ENCODE results near the gene CNOT1. TPM values are rescaled to one million over a fixed set of nuclear protein-coding genes. Genes with fewer than 3 reads are reported as not detected.

Gene CNOT1
- total RNA-seq, 2 donors from 2014 or later = 300 to 360 TPM

- DNase-seq (ENCODE audit: low spot score in 2 of 2) (no peak), ATAC-seq (no peak)
- Mint-ChIP-seq H3K36me3 (no peaks in the 10 kb centered on the region), H3K27ac (no peak overlapping the region), H3K9me3 (no peaks in the 10 kb centered on the region)
Measured at GRCh38 chr16:58503863-58504688, 125.5 kb downstream of the CNOT1 start.

GRCh38 chr16:58503166-58503862 lies 126.3 kb downstream of the CNOT1 start:
- no peaks in the 10 kb centered on the region for H3K36me3 Mint-ChIP-seq
- H3K9me3 Mint-ChIP-seq = no peaks in the 10 kb centered on the region
- no peak for ATAC-seq
- no peak overlapping the region for H3K27ac Mint-ChIP-seq
- no peak for DNase-seq (ENCODE audit: low spot score in 2 of 2)

- ATAC-seq = no peak
- no peaks in the 10 kb centered on the region for H3K36me3 Mint-ChIP-seq
Measured at GRCh38 chr16:58502217-58502921, 127.3 kb downstream of the CNOT1 start.

GRCh38 chr16:58501242-58502131 lies 128.1 kb downstream of the CNOT1 start:
- Mint-ChIP-seq H3K27ac (peak overlapping the region; percentile 80 to 90), H3K36me3 (no peaks in the 10 kb centered on the region), H3K9me3 (no peaks in the 10 kb centered on the region)
- DNase-seq (ENCODE audit: low spot score in 2 of 2) = peak; percentile 55 to 60
- ATAC-seq = peak; percentile 67 to 80

More at GRCh38 chr16:58502217-58502921, 127.3 kb downstream of the CNOT1 start:
- H3K27ac Mint-ChIP-seq = no peak overlapping the region
- DNase-seq (ENCODE audit: low spot score in 2 of 2) = no peak
- no peaks in the 10 kb centered on the region for H3K9me3 Mint-ChIP-seq

- Mint-ChIP-seq H3K27ac (peak overlapping the region in 1 of 2 donors; percentile 80), H3K9me3 (no peaks in the 10 kb centered on the region), H3K36me3 (no peaks in the 10 kb centered on the region)
- peak; percentile 28 to 56 for DNase-seq (ENCODE audit: low spot score in 2 of 2)
- peak; percentile 27 to 66 for ATAC-seq
Measured at GRCh38 chr16:58500430-58501241, 129.0 kb downstream of the CNOT1 start.

GRCh38 chr16:58499615-58500351 lies 129.8 kb downstream of the CNOT1 start, which contains the start of gene NDRG4:
NDRG4 (plus strand) TSS chr16:58500143; CDS start chr16:58500249, 106 bp downstream.
- Mint-ChIP-seq H3K27ac (peak within 1 kb of the TSS in 1 of 2 donors; percentile 80), H3K36me3 (no peaks in the 10 kb centered on the region), H3K9me3 (no peaks in the 10 kb centered on the region)
- ATAC-seq = peak; percentile 25 to 73
- peak; percentile 56 to 64 for DNase-seq (ENCODE audit: low spot score in 2 of 2)

GRCh38 chr16:58499092-58499511 lies 130.5 kb downstream of the CNOT1 start:
- no peak for ATAC-seq
- Mint-ChIP-seq H3K9me3 (no peaks in the 10 kb centered on the region), H3K36me3 (no peaks in the 10 kb centered on the region), H3K27ac (no peak overlapping the region)
- DNase-seq (ENCODE audit: low spot score in 2 of 2) = peak in 1 of 2 donors; percentile 52

GRCh38 chr16:58498341-58499091 lies 131.1 kb downstream of the CNOT1 start:
- peak in 1 of 2 donors; percentile 49 for DNase-seq (ENCODE audit: low spot score in 2 of 2)
- ATAC-seq = no peak
- Mint-ChIP-seq H3K36me3 (no peaks in the 10 kb centered on the region), H3K27ac (no peak overlapping the region), H3K9me3 (no peaks in the 10 kb centered on the region)

- no peaks in the 10 kb centered on the region for H3K36me3 Mint-ChIP-seq
- H3K9me3 Mint-ChIP-seq = no peaks in the 10 kb centered on the region
- ATAC-seq (no peak), DNase-seq (ENCODE audit: low spot score in 2 of 2) (peak in 1 of 2 donors; percentile 42)
- H3K27ac Mint-ChIP-seq = no peak overlapping the region
Measured at GRCh38 chr16:58497935-58498334, 131.7 kb downstream of the CNOT1 start.

- no peak for DNase-seq (ENCODE audit: low spot score in 2 of 2)
- H3K9me3 Mint-ChIP-seq = no peaks in the 10 kb centered on the region
- no peaks in the 10 kb centered on the region for H3K36me3 Mint-ChIP-seq
- no peak for ATAC-seq
- no peak overlapping the region for H3K27ac Mint-ChIP-seq
Measured at GRCh38 chr16:58497468-58497867, 132.2 kb downstream of the CNOT1 start.

GRCh38 chr16:58495521-58496331 lies 133.9 kb downstream of the CNOT1 start:
- Mint-ChIP-seq H3K36me3 (no peaks in the 10 kb centered on the region), H3K27ac (peak overlapping the region; percentile 76 to 90), H3K9me3 (no peaks in the 10 kb centered on the region)
- DNase-seq (ENCODE audit: low spot score in 2 of 2) = no peak
- ATAC-seq = no peak

- Mint-ChIP-seq H3K9me3 (no peaks in the 10 kb centered on the region), H3K36me3 (no peaks in the 10 kb centered on the region), H3K27ac (peak overlapping the region; percentile 76 to 90)
- ATAC-seq (peak; percentile 75 to 78), DNase-seq (ENCODE audit: low spot score in 2 of 2) (peak in 1 of 2 donors; percentile 78)
Measured at GRCh38 chr16:58494981-58495520, 134.6 kb downstream of the CNOT1 start.

- ATAC-seq = no peak
- Mint-ChIP-seq H3K9me3 (no peaks in the 10 kb centered on the region), H3K36me3 (no peaks in the 10 kb centered on the region), H3K27ac (peak overlapping the region; percentile 24 to 44)
- DNase-seq (ENCODE audit: low spot score in 2 of 2) = no peak
Measured at GRCh38 chr16:58493756-58494431, 135.7 kb downstream of the CNOT1 start.
